Measurements from ENCODE around the gene SLN.

DNA sequence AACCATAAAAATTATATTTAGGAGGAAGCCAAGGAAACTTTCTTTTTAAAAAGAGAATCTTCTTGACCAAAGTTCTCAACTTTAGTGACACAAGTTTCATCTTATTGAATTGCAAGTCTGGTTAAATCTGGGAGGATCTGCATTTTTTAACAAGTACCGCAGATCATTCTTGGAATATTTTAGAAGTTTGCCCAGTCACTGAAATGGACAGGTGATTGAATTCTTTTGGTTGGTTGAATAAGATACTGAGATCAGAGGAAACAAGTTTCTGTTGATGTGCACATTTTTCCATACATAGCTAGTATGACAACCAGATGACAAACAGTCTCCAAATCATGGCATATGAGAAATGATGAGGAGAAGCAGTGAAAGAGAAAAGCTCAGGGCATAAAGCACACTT, 50.2 kb downstream of the SLN start:
- TF ChIP-seq CTCF (IDR thresholded peaks at IDR 0.05; ENCODE audit: insufficient read depth, low read length) (no peak), GABPA (IDR thresholded peaks at IDR 0.05; ENCODE audit: low read depth) (no peak), POLR2AphosphoS5 (IDR thresholded peaks at IDR 0.05; ENCODE audit: low read depth) (no peak)
